Astrocyte of the cerebellum (primary cell): ENCODE data around the gene IRX4.

Source experiments
- DNase-seq: peaks from one replicate; pipeline ENCODE4 v3.0.0-alpha.2; 2011; ENCODE audit warnings: low read depth
- H3K4me3 ChIP-seq: 2 replicates; pipeline ENCODE4 v1.5.1; 2011; ENCODE audit warnings: mild to moderate bottlenecking, low read depth, low read length, moderate library complexity
- in situ Hi-C: cut with HindIII; loops from 2 replicates; pipeline ENCODE4 v1.10.0; 2017; ENCODE audit warnings: low sequenced_read_pairs
- TF ChIP-seq, protein P1 (sequence below): IDR thresholded peaks from 2 replicates; pipeline ENCODE4 v1.5.1; 2012; ENCODE audit warnings: low read length, low read depth, moderate library complexity, mild to moderate bottlenecking; ENCODE audit errors: missing control alignments

Gene IRX4

DNA sequence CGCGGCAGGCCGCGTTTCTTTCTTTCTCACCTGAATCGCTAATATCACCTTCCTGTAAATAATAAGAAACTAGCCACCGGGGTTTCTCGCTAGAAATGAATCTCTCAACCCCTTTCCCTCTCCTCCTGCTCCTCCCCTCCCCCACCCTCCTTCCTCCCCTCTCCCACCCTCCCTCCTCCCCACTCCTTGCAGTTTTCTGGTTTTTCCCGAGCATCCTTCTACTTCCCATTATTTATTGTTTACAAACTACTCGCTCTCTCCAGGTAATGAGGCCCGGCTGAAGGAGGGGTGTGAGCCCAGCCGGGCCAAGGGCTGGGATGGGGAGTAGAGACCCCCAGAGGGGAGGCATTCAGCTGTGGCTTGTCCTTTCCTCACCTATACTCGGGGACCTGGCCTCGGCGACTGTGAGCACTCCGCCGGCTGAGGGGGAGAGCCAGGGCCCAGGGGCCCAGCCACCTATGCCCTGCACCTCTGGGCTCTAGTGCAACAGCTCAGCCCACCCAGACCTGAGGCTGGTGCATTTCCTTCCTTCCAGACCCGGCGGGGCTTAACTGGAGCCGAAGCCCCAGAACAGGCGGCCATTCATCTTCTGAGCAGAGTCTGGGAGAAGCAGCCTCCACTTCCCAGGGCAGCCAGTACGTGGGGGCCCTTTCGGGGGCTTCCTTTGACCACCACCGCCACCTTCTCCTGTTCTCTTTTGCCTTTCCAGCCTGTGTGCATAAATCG lies 2.1 kb upstream of the IRX4 start:
- TF ChIP-seq, protein P1, sequence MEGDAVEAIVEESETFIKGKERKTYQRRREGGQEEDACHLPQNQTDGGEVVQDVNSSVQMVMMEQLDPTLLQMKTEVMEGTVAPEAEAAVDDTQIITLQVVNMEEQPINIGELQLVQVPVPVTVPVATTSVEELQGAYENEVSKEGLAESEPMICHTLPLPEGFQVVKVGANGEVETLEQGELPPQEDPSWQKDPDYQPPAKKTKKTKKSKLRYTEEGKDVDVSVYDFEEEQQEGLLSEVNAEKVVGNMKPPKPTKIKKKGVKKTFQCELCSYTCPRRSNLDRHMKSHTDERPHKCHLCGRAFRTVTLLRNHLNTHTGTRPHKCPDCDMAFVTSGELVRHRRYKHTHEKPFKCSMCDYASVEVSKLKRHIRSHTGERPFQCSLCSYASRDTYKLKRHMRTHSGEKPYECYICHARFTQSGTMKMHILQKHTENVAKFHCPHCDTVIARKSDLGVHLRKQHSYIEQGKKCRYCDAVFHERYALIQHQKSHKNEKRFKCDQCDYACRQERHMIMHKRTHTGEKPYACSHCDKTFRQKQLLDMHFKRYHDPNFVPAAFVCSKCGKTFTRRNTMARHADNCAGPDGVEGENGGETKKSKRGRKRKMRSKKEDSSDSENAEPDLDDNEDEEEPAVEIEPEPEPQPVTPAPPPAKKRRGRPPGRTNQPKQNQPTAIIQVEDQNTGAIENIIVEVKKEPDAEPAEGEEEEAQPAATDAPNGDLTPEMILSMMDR: no peak
- no peak overlapping the region for H3K4me3 ChIP-seq
- DNase-seq: no peak
- in situ Hi-C loops: no loop called here

DNA sequence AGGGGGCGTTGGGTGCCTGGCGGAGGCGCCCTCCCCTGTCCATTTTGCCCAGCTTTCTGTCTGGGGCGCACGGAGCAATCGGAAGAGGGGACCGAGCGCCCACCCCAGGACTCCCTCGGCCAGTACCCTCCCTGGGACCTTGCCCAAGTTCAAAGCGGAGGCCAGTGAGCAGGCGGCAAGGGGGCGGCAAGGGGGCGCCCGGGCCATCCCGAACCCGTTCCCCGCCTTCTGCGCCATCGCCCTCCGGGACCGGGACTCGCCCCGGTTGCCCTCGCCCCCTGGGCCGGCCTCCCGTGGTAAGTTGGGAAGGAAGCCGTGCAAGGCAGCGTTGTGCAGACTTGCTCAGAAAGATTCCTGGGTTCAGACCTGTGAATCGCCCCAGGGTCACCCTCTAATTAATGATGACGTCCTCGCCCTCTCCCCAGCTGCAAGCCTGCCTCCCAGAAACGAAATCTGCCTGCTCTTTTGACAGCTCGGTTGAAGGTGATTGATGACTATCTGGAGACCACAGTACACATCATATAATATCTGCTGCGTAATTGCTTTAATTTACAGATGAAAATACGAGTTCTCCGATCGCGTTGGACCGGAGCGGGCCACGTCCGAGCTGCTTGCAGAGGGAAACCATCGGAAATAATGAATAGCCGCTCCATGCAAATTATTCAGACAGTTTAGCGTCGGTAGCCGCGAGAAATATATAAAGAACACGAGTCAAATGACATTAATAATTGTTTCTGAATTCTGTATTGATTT lies 1.4 kb upstream of the IRX4 start:
- TF ChIP-seq, protein P1: peak; percentile 0
- no peak for DNase-seq

DNA sequence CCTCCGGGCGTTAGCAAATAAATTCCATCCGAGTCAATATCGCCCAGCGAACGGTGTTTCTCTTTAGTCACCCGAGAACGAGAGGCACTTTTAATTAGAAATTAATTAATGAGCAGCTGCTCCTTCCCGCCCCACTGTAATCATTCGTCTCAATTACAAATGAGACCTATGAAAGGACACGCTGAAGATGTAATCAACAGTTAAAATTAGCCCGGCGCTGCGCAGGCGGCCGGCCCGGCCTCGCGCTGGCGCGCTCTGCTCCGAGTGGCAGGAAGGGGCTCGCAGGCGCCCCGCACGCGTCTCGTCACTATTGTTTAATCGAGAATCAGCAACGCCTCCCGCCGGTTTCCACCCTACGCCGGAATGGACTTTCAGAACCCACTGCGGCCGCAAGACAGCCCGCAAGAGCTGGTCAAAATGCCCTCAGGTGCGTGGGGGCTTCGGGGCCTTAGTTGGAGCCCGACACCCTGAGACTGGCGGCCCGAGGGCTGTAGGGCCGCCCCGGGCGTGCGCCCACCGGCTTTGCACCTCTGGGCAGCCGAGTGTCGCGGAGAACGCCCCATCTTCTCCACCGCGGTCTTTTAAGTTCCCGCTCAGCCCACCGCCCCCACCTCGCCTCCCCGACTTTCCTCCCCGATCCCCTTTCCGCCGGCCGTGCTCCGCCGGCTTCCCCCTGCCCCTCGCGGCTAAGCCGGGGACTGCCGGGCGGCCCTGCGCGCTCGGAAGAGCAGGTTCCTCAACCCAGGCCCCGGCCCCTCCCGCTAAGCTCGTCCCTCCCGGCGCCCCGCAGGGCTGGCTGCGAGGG lies 597 bp upstream of the IRX4 start:
- TF ChIP-seq, protein P1: peak; percentile 9
- DNase-seq: no peak
- in situ Hi-C loops: no loop called here
- no peak overlapping the region for H3K4me3 ChIP-seq

More for the DNA sequence above, 1.4 kb upstream of the IRX4 start:
- in situ Hi-C loops: no loop called here
- H3K4me3 ChIP-seq: no peak overlapping the region

DNA sequence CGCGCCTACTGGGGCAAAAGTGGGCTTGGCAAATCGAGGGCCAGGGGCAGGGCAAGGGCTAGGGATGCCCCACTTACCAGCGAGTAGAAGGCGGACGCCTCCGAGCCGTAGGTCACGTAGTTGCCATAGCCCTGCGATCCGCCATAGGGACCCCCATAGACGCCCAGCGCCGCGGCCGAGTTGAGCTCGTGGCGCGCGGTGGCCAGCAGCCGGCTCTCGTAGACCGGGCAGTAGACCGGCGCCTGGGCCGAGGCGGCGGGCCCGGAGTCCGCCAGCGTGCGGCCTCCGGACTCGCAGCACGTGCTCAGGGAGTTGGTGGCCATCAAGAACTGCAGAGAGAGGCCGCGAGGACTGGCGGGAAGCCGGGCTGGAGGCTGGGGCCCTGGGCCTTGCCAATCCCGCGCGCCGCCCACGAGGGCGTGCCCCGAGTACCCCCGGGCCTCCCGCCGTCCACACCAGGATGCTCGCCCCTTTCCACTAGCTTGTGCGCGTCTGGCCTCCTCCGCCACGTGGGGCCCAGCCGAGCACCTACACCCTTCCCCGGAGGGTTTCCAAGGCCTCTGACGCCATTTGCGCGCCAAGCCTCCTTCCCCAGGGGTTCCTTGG lies 891 bp downstream of the IRX4 start:
- TF ChIP-seq, protein P1: no peak
- in situ Hi-C loops: no loop called here
- H3K4me3 ChIP-seq: no peak overlapping the region
- no peak for DNase-seq

GRCh38 chr5:1881098-1881572 lies 1.6 kb downstream of the IRX4 start:
- no peak for DNase-seq
- in situ Hi-C loops: no loop called here

More at GRCh38 chr5:1881098-1881572, 1.6 kb downstream of the IRX4 start:
- H3K4me3 ChIP-seq: no peak overlapping the region
- TF ChIP-seq, protein P1: no peak
